ENCODE measurements around the gene WDR45.
A peak's percentile ranks its signal among the peaks of the same experiment; 100 is the strongest.

Gene WDR45

DNA sequence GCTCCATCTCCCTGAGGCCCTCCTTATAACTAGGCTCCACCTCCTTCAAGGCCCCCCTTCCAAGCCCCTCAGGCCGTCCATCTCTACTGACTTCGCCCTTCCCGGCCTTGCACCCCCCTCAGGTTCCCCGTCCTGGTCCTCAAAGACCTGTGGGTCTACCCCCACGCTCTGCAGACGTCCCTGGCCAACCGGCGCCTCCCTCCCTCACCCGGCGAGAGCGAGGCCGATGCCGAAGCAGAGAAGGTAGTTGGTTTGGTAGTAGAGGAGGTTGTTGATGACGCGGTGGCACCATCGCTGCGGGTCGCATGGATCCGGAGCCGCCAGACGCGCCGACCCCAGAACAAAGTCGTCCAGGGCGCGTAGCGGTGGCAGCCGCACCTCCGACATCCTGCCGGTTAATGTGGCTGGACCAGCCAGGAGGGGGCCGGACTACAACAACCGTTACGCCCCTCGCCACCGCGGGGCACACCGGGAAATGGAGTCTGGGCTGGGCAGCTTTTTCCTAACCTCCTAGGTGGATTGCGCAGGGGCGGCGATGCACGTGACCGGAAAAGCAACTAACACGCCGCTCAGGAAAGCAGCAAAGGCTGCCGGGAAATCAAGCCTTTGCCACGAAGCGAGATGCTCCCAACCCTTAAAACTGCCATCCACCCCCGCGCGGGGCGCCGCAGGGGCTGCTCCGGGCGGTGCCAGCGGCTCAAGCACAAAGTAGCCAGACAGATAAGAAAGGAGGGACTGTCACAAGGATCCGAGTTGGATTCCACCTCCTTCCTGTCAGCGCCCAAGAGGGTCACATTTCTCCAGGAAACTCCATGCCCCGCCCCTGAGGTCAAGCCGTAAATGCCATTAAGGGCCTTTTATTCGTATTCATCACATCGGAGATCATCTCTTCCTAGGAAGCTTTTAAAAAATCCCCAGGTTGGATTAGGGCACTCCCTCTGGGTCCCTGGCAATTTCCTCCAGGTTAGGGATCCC, 5.8 kb downstream of the WDR45 start, which contains the start of gene PRAF2:
Gene PRAF2 (minus strand): TSS at position 402 of the 975 bp plus-strand sequence. CDS start 15 bp downstream, at position 387.
- peak; percentile 74 to 89 (median 76) for DNase-seq (ENCODE audit: low read depth in 3 of 3)

DNA sequence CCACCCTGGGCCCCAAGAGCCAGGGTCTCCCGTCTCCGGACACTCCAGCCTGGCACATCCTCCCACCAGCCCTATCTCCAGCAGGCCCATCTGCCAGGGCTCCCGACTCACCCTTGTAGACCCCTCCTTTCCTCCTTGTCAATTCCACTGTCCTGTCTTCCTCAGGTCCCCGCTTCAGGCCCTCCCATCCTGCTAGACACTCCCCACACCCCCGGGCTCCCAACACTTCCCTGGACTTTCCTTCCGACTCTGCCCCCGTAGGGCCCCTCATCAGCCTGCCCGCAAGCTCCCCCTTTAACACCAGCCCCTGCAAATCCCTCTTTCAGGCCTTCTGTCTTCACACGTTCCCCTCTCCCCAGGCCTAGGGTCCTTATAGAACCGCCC, 7.0 kb downstream of the WDR45 start:
- no peak for DNase-seq (ENCODE audit: low read depth in 3 of 3)

DNA sequence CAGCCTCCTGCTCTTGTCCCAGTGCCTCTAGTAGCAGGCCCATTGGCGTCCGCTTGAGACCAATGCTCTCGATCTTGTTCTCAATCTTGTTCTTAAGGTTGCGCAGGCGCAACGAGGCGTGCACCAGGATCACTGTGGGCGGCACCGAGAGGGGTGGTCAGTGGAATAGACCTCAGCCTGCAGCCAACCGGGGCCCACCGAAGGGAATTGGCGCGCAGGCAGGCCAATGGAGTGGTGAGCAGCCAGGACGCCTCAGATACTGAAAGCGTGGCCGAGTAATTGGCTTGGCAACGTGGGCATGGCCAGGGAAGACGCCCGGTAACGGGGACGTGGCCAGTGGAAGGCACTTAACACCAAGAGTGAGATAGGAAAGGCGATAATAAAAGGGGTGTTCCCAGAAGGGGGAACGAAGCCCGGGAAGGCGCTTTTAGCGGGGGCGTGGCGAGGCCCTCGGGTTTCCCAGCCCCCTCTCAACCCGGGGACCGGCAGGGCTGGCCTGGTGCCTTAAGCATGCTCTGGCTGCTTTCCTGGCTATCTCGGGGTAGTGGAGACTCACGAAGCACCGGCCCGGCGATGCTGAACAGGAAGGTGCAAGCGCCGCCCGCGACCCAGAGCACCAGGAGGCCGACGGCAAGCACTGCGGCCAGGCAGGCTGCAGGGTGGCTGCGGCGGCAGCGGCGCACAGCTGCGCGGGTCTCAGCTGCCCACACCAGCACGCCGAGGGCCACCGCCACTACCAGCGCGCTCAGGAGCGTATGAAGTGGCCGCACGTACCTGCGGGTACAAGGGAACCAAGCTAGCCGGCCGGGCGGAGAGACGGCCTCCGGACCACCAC, 7.6 kb downstream of the WDR45 start:
- DNase-seq (ENCODE audit: low read depth in 3 of 3) = no peak

DNA sequence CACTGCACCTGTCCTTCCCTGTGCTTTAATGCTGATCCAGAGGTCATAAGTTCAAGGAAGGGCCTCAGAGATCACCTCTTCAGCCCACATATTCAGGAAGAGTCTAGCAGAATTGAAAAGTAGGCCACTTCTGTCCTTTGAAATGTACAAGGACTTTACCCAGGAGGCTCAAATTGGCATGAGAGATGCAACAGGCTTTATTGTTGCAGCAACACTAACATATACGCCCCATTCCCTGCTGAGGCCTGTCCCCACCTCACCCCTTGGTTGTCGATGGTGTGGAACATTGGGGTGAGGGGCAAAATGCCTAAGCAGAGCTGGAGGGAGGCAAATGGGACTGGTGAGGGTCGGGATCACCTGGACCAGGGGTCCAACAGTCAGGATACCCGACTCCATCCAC, 8.7 kb downstream of the WDR45 start:
- no peak for DNase-seq (ENCODE audit: low read depth in 3 of 3)

DNA sequence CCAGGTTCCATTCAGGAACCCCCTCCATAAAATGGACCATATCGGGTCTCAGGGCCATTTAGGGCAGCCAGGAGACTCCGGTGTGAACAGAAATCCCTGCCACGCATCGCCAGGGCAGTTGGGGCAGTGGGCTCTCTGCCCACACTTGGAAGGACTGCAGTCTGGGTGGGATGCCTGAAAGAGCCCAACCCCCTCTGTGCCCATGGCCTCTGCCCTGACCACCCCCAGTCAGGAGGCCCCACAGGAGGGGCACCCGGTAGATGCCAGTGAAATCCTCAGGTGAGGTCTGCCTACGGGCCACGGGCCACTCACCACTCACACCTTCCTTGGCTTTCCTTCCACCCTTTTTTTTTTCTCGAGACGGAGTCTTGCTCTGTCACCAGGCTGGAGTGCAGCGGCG, 10.6 kb downstream of the WDR45 start:
- no peak for DNase-seq (ENCODE audit: low read depth in 3 of 3)

DNA sequence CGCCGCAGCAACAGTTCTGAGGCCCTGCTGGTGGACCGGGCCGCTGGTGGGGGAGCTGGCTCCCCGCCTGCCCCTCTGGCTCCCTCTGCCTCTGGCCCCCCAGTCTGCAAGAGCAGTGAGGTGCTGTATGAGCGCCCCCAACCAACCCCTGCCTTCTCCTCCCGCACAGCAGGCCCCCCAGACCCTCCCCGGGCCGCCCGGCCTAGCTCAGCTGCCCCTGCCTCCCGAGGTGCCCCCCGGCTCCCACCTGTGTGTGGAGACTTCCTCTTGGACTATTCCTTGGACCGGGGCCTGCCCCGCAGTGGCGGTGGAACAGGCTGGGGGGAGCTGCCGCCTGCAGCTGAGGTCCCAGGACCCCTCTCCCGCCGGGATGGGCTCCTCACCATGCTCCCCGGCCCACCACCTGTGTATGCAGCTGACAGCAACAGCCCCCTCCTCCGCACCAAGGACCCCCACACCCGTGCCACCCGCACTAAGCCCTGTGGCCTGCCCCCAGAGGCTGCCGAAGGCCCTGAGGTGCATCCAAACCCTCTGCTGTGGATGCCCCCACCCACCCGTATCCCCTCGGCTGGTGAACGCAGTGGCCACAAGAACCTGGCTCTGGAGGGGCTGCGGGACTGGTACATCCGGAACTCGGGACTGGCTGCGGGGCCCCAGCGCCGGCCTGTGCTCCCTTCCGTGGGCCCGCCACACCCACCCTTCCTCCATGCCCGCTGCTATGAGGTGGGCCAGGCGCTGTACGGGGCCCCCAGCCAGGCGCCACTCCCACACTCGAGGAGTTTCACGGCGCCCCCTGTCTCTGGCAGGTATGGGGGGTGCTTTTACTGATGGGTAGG, 12.2 kb downstream of the WDR45 start:
- DNase-seq (ENCODE audit: low read depth in 3 of 3) = no peak

DNA sequence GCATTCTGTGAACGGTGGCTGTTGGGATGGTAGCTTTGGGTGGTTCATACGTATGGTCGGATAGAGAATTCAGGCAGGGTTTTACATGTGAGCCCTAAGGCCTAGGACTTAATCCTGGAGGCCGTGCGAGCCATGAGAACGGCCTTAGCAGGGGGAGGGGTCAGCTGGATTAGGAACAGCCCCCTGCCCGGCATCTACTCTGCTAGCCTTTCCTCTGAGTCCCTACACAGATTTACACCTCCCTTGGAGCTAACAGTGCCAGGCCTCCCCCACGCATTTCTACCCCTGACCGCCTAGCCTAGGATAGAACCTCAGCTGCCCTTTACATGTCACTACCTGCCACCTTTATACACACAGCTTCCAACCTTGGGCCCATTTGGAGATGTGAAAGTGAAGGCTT, 13.0 kb downstream of the WDR45 start:
- DNase-seq (ENCODE audit: low read depth in 3 of 3) = no peak

DNA sequence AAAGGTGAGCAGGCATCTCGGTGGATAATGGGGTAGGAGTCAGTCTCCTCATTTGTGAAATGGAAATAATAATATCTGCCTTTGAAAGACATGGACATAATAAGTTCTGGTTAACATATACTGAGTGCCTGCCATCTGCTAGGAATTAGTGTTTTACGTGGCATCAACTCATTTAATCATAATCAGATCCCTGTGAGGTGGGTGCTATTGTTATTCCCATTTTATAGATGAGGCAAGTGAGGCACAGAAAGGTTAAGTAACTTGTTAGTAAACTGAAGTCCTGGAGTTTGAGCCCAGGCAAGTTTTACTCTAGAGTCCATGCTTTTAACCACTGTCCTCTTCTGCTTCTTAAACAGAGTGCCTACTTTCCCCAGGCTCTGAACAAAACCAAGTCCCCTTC, 13.4 kb downstream of the WDR45 start:
- no peak for DNase-seq (ENCODE audit: low read depth in 3 of 3)

DNA sequence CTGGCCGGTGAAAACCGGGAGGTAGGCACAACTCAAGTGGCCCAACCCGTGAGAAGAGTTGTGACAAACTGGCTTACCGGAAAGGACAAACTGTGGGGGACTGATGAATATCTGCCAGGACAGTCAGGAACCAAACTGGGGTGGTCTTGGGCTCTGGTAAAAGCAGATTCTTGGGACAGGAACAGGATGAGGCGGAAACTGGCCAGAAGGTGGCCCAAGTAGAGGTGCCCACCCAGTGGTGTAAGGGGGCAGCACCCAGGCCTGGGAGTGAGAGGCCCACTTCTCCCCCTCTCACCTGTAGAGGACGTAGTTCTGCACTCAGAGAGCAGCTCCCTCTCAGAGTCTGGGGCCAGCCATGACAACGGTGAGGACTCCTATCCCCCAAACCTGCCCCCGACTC, 15.0 kb downstream of the WDR45 start:
- DNase-seq (ENCODE audit: low read depth in 3 of 3) = no peak

DNA sequence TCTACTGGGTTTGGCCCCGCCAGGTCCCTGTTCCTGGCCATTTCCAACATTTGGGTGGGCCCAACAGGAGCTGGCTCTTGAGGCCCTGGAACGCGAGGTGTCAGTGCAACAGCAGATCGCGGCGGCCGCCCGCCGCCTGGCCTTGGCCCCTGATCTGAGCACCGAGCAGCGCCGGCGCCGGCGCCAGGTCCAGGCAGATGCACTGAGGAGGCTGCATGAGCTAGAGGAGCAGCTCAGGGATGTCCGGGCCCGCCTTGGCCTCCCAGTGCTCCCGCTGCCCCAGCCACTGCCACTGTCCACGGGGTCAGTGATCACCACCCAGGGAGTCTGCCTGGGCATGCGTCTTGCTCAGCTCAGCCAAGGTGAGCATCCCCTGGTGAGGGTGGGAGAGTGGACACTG, 15.4 kb downstream of the WDR45 start:
- DNase-seq (ENCODE audit: low read depth in 3 of 3) = no peak

DNA sequence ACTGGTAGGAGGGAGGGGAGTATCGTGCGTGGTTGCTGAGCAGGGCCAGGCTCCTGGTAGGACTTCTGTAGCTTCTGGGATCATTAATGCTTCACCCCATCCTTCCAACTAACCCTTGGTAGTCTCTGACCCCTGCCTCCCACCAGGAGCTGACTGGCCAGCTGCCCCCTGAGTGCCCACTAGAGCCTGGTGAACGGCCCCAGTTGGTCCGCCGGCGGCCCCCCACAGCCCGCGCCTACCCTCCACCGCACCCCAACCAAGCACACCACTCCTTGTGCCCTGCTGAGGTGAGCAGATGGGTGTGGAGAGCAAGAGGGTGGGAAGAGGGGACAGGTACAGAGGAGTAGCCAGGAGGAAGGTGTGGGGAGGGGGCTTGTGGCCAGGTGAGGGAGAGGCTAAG, 16.0 kb downstream of the WDR45 start:
- no peak for DNase-seq (ENCODE audit: low read depth in 3 of 3)

DNA sequence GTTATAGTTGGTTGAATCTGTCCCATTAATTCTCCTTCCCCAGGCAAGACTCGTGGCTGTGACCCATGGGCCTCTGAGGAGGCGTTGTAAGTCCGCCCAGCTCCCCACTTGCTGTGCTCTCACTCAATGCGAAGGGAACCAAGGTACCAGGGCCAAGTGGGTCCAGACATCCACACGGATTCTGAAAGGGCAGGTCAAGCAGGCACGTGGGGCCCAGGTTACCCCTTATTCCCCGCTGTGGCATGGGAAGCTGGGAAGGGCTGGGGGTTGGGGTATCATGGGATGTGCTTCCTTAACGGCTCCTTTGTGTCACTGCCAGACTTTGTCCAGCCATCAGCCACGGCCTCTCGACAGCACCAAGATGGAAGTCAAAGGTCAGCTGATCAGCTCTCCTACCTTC, 17.8 kb downstream of the WDR45 start:
- DNase-seq (ENCODE audit: low read depth in 3 of 3) = no peak

DNA sequence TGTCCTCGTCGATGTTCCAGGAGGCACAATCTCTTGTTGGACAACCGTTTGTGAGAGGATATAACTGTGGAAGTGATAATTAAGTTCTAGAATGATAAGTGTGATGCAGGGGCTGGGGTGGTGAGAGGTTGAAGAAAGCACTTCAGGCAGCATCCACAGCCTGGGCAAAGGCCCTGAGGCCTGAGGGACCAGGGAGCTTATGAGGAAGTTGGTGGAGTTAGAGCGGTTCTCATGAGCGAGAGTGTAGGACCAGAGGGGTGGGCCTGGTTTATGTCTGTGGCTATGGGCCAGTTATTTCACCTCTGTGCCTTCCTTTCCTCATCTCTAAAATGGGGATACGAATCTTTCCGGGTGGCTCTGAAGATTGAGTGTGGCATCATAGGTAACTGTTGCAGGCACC, 18.2 kb downstream of the WDR45 start:
- no peak for DNase-seq (ENCODE audit: low read depth in 3 of 3)

DNA sequence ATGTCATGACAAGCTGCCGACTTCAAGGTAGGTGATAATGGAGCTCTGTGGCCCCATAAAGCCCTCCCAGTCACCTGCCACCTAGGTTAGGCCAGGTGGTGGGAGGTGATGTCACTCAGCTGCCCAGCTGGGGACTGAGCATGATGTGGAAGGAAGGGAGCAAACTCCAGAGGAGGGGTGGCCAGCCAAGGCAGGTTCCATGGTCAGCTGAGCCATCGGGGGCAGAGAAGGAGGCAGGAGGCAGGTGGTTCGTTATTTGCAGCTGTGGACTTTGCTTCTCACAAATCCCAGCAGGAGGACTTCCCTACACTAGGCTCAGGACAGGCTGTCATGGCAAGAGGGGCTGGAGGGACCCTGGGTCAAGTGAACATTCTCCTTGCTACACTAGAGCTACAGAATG, 18.8 kb downstream of the WDR45 start:
- no peak for DNase-seq (ENCODE audit: low read depth in 3 of 3)

DNA sequence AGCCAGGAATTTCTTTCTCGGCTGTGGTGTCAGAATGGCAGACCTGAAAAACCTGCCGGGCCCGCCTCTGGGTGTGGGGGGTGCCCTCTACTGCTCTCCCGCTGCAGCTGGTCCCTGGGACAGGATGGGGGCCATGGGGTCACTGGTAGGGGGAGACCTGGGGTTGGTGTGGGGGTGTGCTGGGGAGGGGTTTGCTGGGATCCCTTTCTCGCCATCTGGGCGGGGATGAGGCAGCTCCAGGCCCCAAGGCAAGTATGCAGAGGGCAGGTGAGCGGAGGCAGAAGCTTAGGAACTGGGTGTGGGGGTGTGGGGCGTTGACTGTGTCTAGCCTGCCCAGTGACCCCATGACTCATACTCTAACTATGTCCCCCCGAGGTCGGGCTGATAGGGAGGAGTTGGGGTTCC, 20.0 kb downstream of the WDR45 start:
- DNase-seq (ENCODE audit: low read depth in 3 of 3) = no peak

DNA sequence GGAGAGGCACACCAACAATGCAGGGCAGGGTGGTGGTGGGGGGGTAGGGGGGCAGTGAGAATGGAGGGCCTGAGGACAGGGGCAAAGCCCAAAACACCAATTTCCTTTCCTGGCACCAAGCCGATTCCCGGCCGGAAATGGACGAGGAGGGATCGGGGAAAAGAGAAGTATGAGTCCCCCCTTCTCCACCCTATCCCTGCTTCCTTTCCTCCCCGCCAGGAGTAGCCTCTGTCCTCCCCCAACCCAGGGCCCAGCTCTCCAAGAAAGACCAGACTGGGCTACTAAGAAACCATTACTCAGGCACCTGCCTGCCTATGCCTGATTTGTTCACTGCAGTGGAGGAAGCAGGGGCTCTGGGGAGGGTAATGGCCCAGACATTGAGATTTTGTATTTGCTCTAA, 20.5 kb downstream of the WDR45 start:
- no peak for DNase-seq (ENCODE audit: low read depth in 3 of 3)

DNA sequence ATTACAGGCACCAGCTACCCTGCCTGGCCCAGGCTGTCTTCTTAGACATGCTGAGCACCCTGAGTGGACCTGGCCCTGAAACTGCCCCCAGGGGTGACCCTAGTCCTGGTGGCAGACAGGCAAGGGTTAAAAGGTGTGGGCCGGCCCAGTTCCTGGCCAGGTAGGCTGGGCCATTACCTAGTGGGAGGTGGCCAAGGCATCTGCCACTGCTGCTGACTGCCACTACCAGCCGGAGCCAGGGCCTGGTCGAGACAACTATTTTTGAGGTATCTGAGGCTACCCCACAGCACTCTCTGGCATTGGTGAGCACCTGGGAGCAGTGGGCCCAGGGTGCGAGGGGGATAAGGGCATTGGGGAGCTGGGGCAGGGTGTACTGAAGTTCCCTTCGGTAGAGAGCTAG, 20.9 kb downstream of the WDR45 start, which contains the start of gene CCDC120:
Gene CCDC120 (plus strand): TSS at position 206 of the 400 bp plus-strand sequence. CDS start 3,043 bp downstream, outside the sequence.
- DNase-seq (ENCODE audit: low read depth in 3 of 3) = no peak

DNA sequence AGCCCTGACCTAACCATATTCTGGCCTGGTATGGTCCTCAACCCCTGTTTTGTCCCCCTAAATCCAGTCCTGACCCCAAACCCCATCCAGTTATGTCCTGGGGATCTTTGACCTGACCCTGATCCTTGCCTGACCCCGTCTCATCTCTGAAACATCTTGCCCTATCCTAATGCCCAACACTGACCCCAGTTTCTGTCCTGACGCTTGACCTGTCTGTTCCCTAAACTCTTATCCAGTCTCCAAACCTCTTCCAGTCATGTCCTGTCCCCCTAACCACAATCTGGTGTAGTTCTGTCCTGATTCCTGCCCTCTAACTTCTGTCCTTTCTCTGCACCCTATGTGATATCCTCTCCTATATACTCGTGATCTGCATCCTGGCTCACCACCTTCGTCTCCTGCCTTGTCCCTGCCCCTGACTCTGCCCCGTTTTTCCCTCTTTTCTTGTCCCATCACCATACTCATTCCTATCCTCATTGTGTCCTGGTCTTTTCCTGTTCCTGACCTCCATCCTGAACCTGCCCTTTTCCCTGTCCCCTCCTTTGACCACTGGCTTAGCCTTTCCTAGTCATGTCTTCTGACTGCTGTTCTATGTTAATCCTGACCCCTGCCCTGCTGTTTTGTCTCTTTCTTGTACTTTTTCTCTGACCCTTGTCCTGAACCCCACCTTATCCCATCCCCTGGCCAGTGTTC, 25.5 kb downstream of the WDR45 start:
- DNase-seq (ENCODE audit: low read depth in 3 of 3) = no peak

DNA sequence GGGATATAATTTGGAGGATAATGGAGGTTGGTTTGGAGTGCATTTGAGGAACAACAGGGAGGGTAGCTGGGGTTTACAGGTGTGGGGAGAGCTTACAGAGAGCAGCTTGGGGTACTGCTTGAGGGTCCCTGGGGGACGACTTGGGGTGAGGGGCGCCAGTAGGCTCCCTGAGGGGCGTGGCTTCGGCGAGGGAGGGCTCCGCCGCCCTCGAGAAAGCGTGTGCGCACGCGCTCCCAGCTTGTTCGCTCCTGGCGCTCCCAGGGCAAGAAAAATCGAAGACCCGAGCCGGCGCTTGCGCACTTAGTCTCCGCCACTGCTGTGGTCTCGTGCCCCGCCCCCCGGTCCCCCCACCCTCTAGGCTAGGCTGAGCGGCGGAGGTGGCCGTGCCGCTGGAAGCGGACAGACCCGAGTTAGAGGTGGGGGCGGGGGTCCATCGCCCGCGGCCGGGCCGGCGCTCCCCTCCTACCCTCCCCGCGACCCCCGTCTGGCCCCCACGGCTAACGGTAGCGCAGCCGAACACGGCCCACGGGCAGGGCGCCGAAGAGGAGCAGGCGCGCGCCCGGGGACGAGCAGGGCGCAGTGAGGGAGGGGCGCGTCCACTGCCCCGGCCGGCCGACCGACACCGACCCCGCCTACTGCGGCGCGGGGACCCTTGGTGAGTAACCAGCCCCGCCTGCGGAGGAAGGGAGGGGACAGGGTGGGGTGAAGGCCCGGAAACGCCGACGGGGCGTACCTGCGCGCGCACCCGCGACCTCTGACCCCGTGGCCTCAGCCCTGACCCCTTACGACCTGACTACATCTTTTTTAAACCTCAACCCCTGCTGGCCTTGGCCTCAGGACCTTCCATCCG, 26.2 kb downstream of the WDR45 start:
- peak; percentile 24 to 66 (median 37) for DNase-seq (ENCODE audit: low read depth in 3 of 3)

DNA sequence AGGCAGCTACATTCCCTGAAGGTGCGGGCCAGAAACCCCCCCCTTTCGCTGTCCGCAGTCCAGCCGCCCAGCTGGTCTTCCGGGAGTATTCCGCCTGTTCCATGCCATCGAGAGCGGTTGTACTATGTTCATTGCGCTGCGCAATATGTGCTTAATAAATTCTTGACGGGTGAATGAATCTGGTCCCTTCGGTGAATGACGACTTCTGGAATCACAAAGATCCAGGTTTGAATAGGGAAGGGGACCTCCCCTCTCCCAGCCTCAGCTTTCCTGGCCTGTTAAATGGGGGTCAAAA, 35.8 kb downstream of the WDR45 start:
- no peak for DNase-seq (ENCODE audit: low read depth in 3 of 3)

All from stimulated activated CD4-positive, alpha-beta T cell treated with anti-CD3 and anti-CD28 coated beads, TNF-alpha, amount 100 ng/mL, for 24 hours (primary cell).